ENCODE data around the gene ATP13A1. TPM values are rescaled to one million over a fixed set of nuclear protein-coding genes. Genes with fewer than 3 reads are reported as not detected.

Gene ATP13A1
- total and polyA plus RNA-seq, 2 of the 8 experiments (the other 6 are each of a cell fraction or from before 2014, with no cell fraction given): 33.0 to 64.2 TPM

DNA sequence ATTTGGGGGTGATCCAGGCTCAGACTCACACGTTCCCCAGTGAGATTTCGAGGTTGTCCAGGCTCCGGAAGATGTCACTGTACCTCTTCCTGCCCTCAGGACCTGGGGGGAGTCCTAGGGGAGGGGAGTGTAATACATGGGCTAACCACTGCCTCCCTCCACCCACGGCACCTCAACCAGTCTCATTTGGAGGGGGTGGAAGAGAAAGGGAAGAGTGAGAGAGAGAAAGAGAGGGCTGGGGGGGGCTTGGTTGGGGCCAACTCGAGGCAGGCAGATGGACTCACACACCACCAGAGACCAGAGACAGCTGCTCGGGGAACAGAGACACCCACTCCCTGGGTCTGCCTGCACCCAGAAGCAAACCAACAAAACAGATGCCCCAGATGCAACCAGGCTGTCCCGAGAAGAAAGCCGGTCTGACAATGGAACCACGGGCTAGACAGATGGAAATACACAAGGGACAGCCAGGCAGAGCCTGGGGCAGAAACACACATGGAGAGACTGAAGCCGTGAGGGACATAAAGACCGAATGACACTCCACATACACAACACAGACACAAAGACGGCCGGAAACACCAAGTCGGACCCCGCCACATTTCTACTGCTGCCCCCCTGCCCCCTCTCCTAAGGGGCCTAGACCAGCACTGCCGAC lies 20.8 kb downstream of the ATP13A1 start (continued):
- TF ChIP-seq, protein P1, sequence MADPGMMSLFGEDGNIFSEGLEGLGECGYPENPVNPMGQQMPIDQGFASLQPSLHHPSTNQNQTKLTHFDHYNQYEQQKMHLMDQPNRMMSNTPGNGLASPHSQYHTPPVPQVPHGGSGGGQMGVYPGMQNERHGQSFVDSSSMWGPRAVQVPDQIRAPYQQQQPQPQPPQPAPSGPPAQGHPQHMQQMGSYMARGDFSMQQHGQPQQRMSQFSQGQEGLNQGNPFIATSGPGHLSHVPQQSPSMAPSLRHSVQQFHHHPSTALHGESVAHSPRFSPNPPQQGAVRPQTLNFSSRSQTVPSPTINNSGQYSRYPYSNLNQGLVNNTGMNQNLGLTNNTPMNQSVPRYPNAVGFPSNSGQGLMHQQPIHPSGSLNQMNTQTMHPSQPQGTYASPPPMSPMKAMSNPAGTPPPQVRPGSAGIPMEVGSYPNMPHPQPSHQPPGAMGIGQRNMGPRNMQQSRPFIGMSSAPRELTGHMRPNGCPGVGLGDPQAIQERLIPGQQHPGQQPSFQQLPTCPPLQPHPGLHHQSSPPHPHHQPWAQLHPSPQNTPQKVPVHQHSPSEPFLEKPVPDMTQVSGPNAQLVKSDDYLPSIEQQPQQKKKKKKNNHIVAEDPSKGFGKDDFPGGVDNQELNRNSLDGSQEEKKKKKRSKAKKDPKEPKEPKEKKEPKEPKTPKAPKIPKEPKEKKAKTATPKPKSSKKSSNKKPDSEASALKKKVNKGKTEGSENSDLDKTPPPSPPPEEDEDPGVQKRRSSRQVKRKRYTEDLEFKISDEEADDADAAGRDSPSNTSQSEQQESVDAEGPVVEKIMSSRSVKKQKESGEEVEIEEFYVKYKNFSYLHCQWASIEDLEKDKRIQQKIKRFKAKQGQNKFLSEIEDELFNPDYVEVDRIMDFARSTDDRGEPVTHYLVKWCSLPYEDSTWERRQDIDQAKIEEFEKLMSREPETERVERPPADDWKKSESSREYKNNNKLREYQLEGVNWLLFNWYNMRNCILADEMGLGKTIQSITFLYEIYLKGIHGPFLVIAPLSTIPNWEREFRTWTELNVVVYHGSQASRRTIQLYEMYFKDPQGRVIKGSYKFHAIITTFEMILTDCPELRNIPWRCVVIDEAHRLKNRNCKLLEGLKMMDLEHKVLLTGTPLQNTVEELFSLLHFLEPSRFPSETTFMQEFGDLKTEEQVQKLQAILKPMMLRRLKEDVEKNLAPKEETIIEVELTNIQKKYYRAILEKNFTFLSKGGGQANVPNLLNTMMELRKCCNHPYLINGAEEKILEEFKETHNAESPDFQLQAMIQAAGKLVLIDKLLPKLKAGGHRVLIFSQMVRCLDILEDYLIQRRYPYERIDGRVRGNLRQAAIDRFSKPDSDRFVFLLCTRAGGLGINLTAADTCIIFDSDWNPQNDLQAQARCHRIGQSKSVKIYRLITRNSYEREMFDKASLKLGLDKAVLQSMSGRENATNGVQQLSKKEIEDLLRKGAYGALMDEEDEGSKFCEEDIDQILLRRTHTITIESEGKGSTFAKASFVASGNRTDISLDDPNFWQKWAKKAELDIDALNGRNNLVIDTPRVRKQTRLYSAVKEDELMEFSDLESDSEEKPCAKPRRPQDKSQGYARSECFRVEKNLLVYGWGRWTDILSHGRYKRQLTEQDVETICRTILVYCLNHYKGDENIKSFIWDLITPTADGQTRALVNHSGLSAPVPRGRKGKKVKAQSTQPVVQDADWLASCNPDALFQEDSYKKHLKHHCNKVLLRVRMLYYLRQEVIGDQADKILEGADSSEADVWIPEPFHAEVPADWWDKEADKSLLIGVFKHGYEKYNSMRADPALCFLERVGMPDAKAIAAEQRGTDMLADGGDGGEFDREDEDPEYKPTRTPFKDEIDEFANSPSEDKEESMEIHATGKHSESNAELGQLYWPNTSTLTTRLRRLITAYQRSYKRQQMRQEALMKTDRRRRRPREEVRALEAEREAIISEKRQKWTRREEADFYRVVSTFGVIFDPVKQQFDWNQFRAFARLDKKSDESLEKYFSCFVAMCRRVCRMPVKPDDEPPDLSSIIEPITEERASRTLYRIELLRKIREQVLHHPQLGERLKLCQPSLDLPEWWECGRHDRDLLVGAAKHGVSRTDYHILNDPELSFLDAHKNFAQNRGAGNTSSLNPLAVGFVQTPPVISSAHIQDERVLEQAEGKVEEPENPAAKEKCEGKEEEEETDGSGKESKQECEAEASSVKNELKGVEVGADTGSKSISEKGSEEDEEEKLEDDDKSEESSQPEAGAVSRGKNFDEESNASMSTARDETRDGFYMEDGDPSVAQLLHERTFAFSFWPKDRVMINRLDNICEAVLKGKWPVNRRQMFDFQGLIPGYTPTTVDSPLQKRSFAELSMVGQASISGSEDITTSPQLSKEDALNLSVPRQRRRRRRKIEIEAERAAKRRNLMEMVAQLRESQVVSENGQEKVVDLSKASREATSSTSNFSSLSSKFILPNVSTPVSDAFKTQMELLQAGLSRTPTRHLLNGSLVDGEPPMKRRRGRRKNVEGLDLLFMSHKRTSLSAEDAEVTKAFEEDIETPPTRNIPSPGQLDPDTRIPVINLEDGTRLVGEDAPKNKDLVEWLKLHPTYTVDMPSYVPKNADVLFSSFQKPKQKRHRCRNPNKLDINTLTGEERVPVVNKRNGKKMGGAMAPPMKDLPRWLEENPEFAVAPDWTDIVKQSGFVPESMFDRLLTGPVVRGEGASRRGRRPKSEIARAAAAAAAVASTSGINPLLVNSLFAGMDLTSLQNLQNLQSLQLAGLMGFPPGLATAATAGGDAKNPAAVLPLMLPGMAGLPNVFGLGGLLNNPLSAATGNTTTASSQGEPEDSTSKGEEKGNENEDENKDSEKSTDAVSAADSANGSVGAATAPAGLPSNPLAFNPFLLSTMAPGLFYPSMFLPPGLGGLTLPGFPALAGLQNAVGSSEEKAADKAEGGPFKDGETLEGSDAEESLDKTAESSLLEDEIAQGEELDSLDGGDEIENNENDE (IDR thresholded peaks at IDR 0.05; ENCODE audit: insufficient replicate concordance, low read length): no peak
- no peak for TF ChIP-seq GABPA (IDR thresholded peaks at IDR 0.05; ENCODE audit: borderline replicate concordance, insufficient read depth, low read length)
- no peak for TF ChIP-seq RFX5 (IDR thresholded peaks at IDR 0.05; ENCODE audit: borderline replicate concordance, low read depth, low read length)
- no peak for TF ChIP-seq KDM4A (IDR thresholded peaks at IDR 0.05; ENCODE audit: low read depth, low read length, severe bottlenecking)
- no peak for TF ChIP-seq HDAC2 (IDR thresholded peaks at IDR 0.05; ENCODE audit: borderline replicate concordance in 1 of 2, low read depth in 2 of 2, low read length in 2 of 2)
- TF ChIP-seq RBBP5 (IDR thresholded peaks at IDR 0.05; ENCODE audit: borderline replicate concordance, low read depth, low read length): no peak
- no peak for TF ChIP-seq CBX5 (IDR thresholded peaks at IDR 0.05; ENCODE audit: low read depth, low read length)
- TF ChIP-seq, protein P2, sequence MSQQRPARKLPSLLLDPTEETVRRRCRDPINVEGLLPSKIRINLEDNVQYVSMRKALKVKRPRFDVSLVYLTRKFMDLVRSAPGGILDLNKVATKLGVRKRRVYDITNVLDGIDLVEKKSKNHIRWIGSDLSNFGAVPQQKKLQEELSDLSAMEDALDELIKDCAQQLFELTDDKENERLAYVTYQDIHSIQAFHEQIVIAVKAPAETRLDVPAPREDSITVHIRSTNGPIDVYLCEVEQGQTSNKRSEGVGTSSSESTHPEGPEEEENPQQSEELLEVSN (IDR thresholded peaks at IDR 0.05): no peak
- no peak for TF ChIP-seq POLR2A (IDR thresholded peaks at IDR 0.05; ENCODE audit: control extremely low read depth in 1 of 2, low read depth in 2 of 2, low read length in 2 of 2)
- TF ChIP-seq TEAD4 (IDR thresholded peaks at IDR 0.05; ENCODE audit: low read depth, low read length): no peak
